K562 (cell line): Measurements from ENCODE around the gene DDAH2. TPM values are rescaled to one million over a fixed set of nuclear protein-coding genes. Genes with fewer than 3 reads are reported as not detected.
A peak's percentile ranks its signal among the peaks of the same experiment; 100 is the strongest.

Source experiments
- BCOR ChIP-seq: fragments of 450-650 bp; IDR thresholded peaks from 2 replicates; pipeline ENCODE4 v1.6.1; 2016
- CREB3L1 ChIP-seq: fragments of 450-650 bp; IDR thresholded peaks from 2 replicates; pipeline ENCODE4 v1.6.1; 2014; ENCODE audit warnings: low read depth, mild to moderate bottlenecking, moderate library complexity, borderline replicate concordance
- CXXC5 ChIP-seq: fragments of 250-450 bp; sonication (Bioruptor Pico); IDR thresholded peaks from 2 replicates; pipeline ENCODE4 v1.8.0; 2022; ENCODE audit warnings: inconsistent platforms, mild to moderate bottlenecking, moderate library complexity
- E2F6 ChIP-seq, 2 experiments: IDR thresholded peaks; 2 replicates each; pipeline ENCODE4 v1.6.1; 2011; ENCODE audit warnings: borderline replicate concordance in 1 of 2, control low read depth in 1 of 2, low read depth in 1 of 2, low read length in 1 of 2, mild to moderate bottlenecking in 1 of 2, mixed read lengths in 1 of 2, moderate library complexity in 1 of 2; ENCODE audit not compliant: insufficient read depth in 1 of 2, insufficient read length in 1 of 2, poor library complexity in 1 of 2, severe bottlenecking in 1 of 2; ENCODE audit errors: extremely low read depth in 1 of 2
- KLF13 ChIP-seq: fragments of 450-650 bp; IDR thresholded peaks from 2 replicates; pipeline ENCODE4 v1.6.1; 2016; ENCODE audit warnings: missing genetic modification characterization, low read depth, mild to moderate bottlenecking, missing compliant biosample characterization, moderate library complexity, borderline replicate concordance
- MCM3 ChIP-seq: fragments of 450-650 bp; IDR thresholded peaks from 2 replicates; pipeline ENCODE4 v1.6.1; 2016
- PTTG1 ChIP-seq: fragments of 450-650 bp; IDR thresholded peaks from 2 replicates; pipeline ENCODE4 v1.6.1; 2016; ENCODE audit warnings: low read depth, mild to moderate bottlenecking, missing genetic modification characterization, missing compliant biosample characterization
- SPI1 ChIP-seq: IDR thresholded peaks from 2 replicates; pipeline ENCODE4 v1.6.1; 2011; ENCODE audit warnings: low read depth, low read length, control low read depth, borderline replicate concordance
- TCF7L2 ChIP-seq: fragments of 150-350 bp; IDR thresholded peaks from 2 replicates; pipeline ENCODE4 v1.6.1; 2016; ENCODE audit warnings: low read depth, mild to moderate bottlenecking, low read length, moderate library complexity
- XRCC3 ChIP-seq: fragments of 450-650 bp; IDR thresholded peaks from 2 replicates; pipeline ENCODE4 v1.6.1; 2017; ENCODE audit warnings: mild to moderate bottlenecking, moderate library complexity
- ZBTB1 ChIP-seq: sonication (generic); formaldehyde crosslinking; IDR thresholded peaks from 2 replicates; pipeline ENCODE4 v1.8.1; 2023; ENCODE audit warnings: missing genetic modification reagents, low read depth, mild to moderate bottlenecking, borderline replicate concordance
- polyA plus RNA-seq, 8 experiments: library from polyadenylated mRNA; depleted of rRNA in 4 of 8; stranded (reverse) in 5 of 8; unstranded in 3 of 8; fragments of >200 nt; fragmentation: Nextera tagmentation in 2 of 8; fragmentation: Illumina TruSeq in 1 of 8; extraction: Ambion mirVana in 2 of 8; extraction: Trizol in 1 of 8; gene quantifications; 2 replicates each; pipeline versions ENCODE4 v1.2.1 to v1.2.3, GENCODE V29; 2011 to 2014; ENCODE audit warnings: inconsistent platforms in 1 of 8, missing spikeins in 1 of 8
- total RNA-seq, 7 experiments: library from RNA; depleted of rRNA in 6 of 7; stranded (reverse); fragments of >200 nt in 6 of 7; fragmentation: Illumina TruSeq in 2 of 7; extraction: Trizol in 2 of 7; gene quantifications; 2 replicates each; pipeline versions ENCODE4 v1.2.1 to v1.2.3, GENCODE V29; 2011 to 2021; ENCODE audit warnings: low replicate concordance in 1 of 7
- TF ChIP-seq, protein P1 (sequence below): fragments of 450-650 bp; IDR thresholded peaks from 2 replicates; pipeline ENCODE4 v1.6.1; 2016; ENCODE audit warnings: low read depth
- TF ChIP-seq, protein P2 (sequence below): fragments of 450-650 bp; IDR thresholded peaks from 2 replicates; pipeline ENCODE4 v1.7.1; 2018; ENCODE audit warnings: mild to moderate bottlenecking, low read depth; ENCODE audit not compliant: partially characterized antibody

DDAH2 gene
- total and polyA plus RNA-seq, 9 of the 15 experiments (the other 6 are each of a cell fraction or from before 2014, with no cell fraction given) = 1.8 to 45.4 (median 21.4) TPM

GRCh38 chr6:31727034-31727716 lies 1.9 kb downstream of the DDAH2 start (continued):
- TF ChIP-seq, protein P1, sequence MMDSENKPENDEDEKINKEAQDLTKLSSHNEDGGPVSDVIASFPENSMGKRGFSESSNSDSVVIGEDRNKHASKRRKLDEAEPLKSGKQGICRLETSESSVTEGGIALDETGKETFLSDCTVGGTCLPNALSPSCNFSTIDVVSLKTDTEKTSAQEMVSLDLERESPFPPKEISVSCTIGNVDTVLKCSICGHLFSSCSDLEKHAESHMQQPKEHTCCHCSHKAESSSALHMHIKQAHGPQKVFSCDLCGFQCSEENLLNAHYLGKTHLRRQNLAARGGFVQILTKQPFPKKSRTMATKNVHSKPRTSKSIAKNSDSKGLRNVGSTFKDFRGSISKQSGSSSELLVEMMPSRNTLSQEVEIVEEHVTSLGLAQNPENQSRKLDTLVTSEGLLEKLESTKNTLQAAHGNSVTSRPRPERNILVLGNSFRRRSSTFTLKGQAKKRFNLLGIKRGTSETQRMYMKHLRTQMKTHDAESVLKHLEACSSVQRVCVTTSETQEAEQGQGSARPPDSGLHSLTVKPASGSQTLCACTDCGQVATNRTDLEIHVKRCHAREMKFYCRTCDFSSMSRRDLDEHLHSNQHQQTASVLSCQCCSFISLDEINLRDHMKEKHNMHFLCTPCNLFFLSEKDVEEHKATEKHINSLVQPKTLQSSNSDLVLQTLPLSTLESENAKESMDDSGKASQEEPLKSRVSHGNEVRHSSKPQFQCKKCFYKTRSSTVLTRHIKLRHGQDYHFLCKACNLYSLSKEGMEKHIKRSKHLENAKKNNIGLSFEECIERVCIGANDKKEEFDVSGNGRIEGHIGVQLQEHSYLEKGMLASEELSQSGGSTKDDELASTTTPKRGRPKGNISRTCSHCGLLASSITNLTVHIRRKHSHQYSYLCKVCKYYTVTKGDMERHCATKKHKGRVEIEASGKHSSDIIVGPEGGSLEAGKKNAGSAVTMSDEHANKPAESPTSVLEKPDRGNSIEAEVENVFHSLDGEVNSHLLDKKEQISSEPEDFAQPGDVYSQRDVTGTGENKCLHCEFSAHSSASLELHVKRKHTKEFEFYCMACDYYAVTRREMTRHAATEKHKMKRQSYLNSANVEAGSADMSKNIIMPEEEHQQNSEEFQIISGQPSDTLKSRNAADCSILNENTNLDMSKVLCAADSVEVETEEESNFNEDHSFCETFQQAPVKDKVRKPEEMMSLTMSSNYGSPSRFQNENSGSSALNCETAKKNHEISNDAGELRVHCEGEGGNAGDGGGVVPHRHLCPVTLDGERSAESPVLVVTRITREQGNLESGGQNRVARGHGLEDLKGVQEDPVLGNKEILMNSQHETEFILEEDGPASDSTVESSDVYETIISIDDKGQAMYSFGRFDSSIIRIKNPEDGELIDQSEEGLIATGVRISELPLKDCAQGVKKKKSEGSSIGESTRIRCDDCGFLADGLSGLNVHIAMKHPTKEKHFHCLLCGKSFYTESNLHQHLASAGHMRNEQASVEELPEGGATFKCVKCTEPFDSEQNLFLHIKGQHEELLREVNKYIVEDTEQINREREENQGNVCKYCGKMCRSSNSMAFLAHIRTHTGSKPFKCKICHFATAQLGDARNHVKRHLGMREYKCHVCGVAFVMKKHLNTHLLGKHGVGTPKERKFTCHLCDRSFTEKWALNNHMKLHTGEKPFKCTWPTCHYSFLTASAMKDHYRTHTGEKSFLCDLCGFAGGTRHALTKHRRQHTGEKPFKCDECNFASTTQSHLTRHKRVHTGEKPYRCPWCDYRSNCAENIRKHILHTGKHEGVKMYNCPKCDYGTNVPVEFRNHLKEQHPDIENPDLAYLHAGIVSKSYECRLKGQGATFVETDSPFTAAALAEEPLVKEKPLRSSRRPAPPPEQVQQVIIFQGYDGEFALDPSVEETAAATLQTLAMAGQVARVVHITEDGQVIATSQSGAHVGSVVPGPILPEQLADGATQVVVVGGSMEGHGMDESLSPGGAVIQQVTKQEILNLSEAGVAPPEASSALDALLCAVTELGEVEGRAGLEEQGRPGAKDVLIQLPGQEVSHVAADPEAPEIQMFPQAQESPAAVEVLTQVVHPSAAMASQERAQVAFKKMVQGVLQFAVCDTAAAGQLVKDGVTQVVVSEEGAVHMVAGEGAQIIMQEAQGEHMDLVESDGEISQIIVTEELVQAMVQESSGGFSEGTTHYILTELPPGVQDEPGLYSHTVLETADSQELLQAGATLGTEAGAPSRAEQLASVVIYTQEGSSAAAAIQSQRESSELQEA = no peak
- TF ChIP-seq ZBTB1 = no peak
- no peak for TF ChIP-seq KLF13
- TF ChIP-seq CXXC5 (CRISPR knock-in tag) = peak; percentile 46
- peak; percentile 100 for TF ChIP-seq SPI1
- TF ChIP-seq BCOR = no peak
- TF ChIP-seq, protein P2, sequence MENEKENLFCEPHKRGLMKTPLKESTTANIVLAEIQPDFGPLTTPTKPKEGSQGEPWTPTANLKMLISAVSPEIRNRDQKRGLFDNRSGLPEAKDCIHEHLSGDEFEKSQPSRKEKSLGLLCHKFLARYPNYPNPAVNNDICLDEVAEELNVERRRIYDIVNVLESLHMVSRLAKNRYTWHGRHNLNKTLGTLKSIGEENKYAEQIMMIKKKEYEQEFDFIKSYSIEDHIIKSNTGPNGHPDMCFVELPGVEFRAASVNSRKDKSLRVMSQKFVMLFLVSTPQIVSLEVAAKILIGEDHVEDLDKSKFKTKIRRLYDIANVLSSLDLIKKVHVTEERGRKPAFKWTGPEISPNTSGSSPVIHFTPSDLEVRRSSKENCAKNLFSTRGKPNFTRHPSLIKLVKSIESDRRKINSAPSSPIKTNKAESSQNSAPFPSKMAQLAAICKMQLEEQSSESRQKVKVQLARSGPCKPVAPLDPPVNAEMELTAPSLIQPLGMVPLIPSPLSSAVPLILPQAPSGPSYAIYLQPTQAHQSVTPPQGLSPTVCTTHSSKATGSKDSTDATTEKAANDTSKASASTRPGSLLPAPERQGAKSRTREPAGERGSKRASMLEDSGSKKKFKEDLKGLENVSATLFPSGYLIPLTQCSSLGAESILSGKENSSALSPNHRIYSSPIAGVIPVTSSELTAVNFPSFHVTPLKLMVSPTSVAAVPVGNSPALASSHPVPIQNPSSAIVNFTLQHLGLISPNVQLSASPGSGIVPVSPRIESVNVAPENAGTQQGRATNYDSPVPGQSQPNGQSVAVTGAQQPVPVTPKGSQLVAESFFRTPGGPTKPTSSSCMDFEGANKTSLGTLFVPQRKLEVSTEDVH = no peak
- TF ChIP-seq CREB3L1 = no peak
- no peak for TF ChIP-seq XRCC3
- TF ChIP-seq E2F6 (IDR thresholded peaks at IDR 0.05; ENCODE audit: borderline replicate concordance in 1 of 2, extremely low read depth in 1 of 2, insufficient read depth in 1 of 2, insufficient read length in 1 of 2, low read depth in 1 of 2, low read length in 1 of 2, poor library complexity in 1 of 2, severe bottlenecking in 1 of 2) = no peak
- no peak for TF ChIP-seq TCF7L2
- no peak for TF ChIP-seq MCM3
- TF ChIP-seq PTTG1 (tag) = no peak
